ENCODE results near the gene WDR12.

The WDR12 gene

GRCh38 chr2:202883987-202884675, 27.3 kb downstream of the WDR12 start:
- H4K20me1 ChIP-seq (ENCODE audit: insufficient read depth, low read length), result no peaks in the 10 kb centered on the region
- no peak overlapping the region for H3K9ac ChIP-seq (ENCODE audit: low read length)
- no peak overlapping the region for H3K4me2 ChIP-seq (ENCODE audit: low read depth, low read length)
- no peaks in the 10 kb centered on the region for H3K4me1 ChIP-seq (ENCODE audit: low read length)
- H3K9me3 ChIP-seq (replicated peaks; ENCODE audit: insufficient read depth, low read length), result no peaks in the 10 kb centered on the region
- TF ChIP-seq EZH2 (optimal IDR thresholded peaks at IDR 0.05; ENCODE audit: low read depth, low read length), result no peak
- no peak for TF ChIP-seq EZH2phosphoT487 (IDR thresholded peaks at IDR 0.05; ENCODE audit: low read length)
- no peak for TF ChIP-seq CTCF (IDR thresholded peaks at IDR 0.05; ENCODE audit: low read length)
- H3K27ac ChIP-seq (ENCODE audit: low read length), result no peak overlapping the region
- H2AFZ ChIP-seq (ENCODE audit: low read length), result no peak overlapping the region
- no peak overlapping the region for H3K4me3 ChIP-seq (ENCODE audit: low read length)
- no peaks in the 10 kb centered on the region for H3K79me2 ChIP-seq (ENCODE audit: low read length)
- no peaks in the 10 kb centered on the region; the same call in 1 of the 2 replicates for H3K36me3 ChIP-seq (replicated peaks; ENCODE audit: insufficient read depth, low read length)
- H3F3A ChIP-seq (ENCODE audit: insufficient read depth, low read length), result no peaks in the 10 kb centered on the region; the same call in 1 of the 2 replicates
- DNase-seq, result no peak
- H3K9me2 ChIP-seq (replicated peaks; ENCODE audit: insufficient read depth, low read length), result no peaks in the 10 kb centered on the region
- H3K27me3 ChIP-seq (replicated peaks; ENCODE audit: insufficient read depth, low read length), result no peaks in the 10 kb centered on the region

DNA sequence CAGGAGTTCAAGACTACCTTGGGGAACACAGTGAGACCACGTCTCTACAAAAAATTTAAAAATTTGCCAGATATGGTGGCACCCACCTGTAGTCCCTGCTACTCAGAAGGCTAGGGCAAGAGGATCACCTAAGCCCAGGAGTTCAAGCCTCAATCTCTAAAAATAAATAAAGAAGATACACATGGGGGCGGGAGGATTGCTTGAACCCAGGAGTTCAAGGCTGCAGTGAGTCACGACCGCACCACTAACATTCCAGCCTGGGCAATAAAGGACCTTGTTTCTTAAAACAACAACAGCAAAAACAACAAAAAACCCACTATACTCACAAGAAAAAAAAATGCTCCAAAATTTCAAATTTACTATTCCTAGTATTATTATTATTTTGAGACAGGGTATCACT, 29.9 kb downstream of the WDR12 start:
- no peaks in the 10 kb centered on the region for H3K9me2 ChIP-seq (replicated peaks; ENCODE audit: insufficient read depth, low read length)
- no peaks in the 10 kb centered on the region for H3K36me3 ChIP-seq (replicated peaks; ENCODE audit: insufficient read depth, low read length)

GRCh38 chr2:202877699-202878098, 33.8 kb downstream of the WDR12 start:
- no peak for TF ChIP-seq EZH2phosphoT487 (IDR thresholded peaks at IDR 0.05; ENCODE audit: low read length)
- no peak for TF ChIP-seq CTCF (IDR thresholded peaks at IDR 0.05; ENCODE audit: low read length)
- TF ChIP-seq EZH2 (optimal IDR thresholded peaks at IDR 0.05; ENCODE audit: low read depth, low read length), result no peak
- Histone ChIP-seq H3K79me2 (ENCODE audit: low read length) (no peaks in the 10 kb centered on the region), H2AFZ (ENCODE audit: low read length) (no peak overlapping the region), H3K9me2 (replicated peaks; ENCODE audit: insufficient read depth, low read length) (no peaks in the 10 kb centered on the region), H3K36me3 (replicated peaks; ENCODE audit: insufficient read depth, low read length) (no peaks in the 10 kb centered on the region), H3K27me3 (replicated peaks; ENCODE audit: insufficient read depth, low read length) (no peaks in the 10 kb centered on the region), H3K27ac (ENCODE audit: low read length) (no peak overlapping the region), H3K4me3 (ENCODE audit: low read length) (no peak overlapping the region), H4K20me1 (ENCODE audit: insufficient read depth, low read length) (no peaks in the 10 kb centered on the region), H3F3A (ENCODE audit: insufficient read depth, low read length) (no peaks in the 10 kb centered on the region), H3K9me3 (replicated peaks; ENCODE audit: insufficient read depth, low read length) (no peaks in the 10 kb centered on the region), H3K4me2 (ENCODE audit: low read depth, low read length) (no peak overlapping the region), H3K4me1 (ENCODE audit: low read length) (no peaks in the 10 kb centered on the region), H3K9ac (ENCODE audit: low read length) (no peak overlapping the region)
- DNase-seq, result no peak

More for the DNA sequence above, 29.9 kb downstream of the WDR12 start:
- Histone ChIP-seq H3K4me2 (ENCODE audit: low read depth, low read length) (no peak overlapping the region), H4K20me1 (ENCODE audit: insufficient read depth, low read length) (no peaks in the 10 kb centered on the region), H2AFZ (ENCODE audit: low read length) (no peak overlapping the region), H3K9ac (ENCODE audit: low read length) (no peak overlapping the region), H3K9me3 (replicated peaks; ENCODE audit: insufficient read depth, low read length) (no peaks in the 10 kb centered on the region), H3K4me1 (ENCODE audit: low read length) (no peaks in the 10 kb centered on the region), H3K27me3 (replicated peaks; ENCODE audit: insufficient read depth, low read length) (no peaks in the 10 kb centered on the region), H3K79me2 (ENCODE audit: low read length) (no peaks in the 10 kb centered on the region), H3K4me3 (ENCODE audit: low read length) (no peak overlapping the region), H3K27ac (ENCODE audit: low read length) (no peak overlapping the region), H3F3A (ENCODE audit: insufficient read depth, low read length) (no peaks in the 10 kb centered on the region; the same call in 1 of the 2 replicates)
- no peak for DNase-seq
- TF ChIP-seq CTCF (IDR thresholded peaks at IDR 0.05; ENCODE audit: low read length), result no peak
- no peak for TF ChIP-seq EZH2 (optimal IDR thresholded peaks at IDR 0.05; ENCODE audit: low read depth, low read length)
- TF ChIP-seq EZH2phosphoT487 (IDR thresholded peaks at IDR 0.05; ENCODE audit: low read length), result no peak
